GM12864 (cell line): ENCODE measurements around the gene MSMP.

Experiments used
- DNase-seq: peaks from one replicate; pipeline ENCODE4 v3.0.0-alpha.2; 2011; ENCODE audit warnings: low read depth
- H3K4me3 ChIP-seq: 2 replicates; pipeline ENCODE4 v1.5.1; 2011; ENCODE audit warnings: mild to moderate bottlenecking, low read depth, low read length, control low read depth
- CTCF ChIP-seq: IDR thresholded peaks from 2 replicates; pipeline ENCODE4 v1.5.1; 2011; ENCODE audit warnings: low read depth, mild to moderate bottlenecking, moderate library complexity, low read length, control low read depth, inconsistent platforms; ENCODE audit errors: missing control alignments

Gene MSMP

DNA sequence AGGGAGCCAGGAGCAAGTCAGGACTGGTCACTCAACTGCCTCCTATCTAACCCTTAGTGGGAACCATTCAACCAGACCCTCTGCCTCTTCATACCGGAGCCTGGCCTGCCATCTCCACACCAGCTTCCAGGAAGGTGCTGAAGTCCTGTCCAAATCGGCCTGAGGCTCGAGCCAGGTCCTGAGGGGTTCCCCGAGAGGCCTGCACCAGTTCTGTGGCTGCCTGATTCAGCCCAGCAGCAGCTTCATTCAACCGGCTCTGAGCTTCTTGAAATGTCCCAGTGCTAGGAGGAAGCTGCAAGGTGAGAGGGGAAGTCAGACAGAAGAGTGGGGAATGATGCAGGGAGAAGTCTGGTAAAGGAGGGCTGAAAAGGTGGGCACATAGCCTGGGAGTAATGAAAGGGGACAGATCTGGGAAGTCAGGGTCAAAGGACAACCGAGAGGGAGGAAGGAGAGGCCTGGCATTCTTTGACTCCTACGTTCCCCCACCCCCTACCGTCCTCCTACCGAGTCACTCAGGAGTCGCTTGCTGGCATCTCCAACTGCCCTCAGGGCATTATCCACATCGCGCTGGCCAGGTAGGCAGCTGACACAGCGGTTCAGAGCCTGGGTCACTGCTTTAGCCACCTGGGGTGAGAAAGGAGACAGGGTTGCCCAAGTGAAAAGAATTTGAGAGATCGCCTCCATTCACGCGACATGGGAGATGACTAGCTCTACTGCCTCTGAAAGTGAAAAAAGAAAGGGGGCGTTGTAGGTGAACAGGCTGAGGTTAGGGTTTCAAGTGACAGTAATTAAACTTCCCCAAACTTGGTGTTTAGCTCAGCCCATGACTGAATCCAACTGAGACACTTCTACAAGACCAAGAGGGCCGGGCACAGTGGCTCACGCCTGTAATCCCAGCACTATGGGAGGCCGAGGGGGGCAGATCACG is 42.3 kb downstream of the MSMP start:
- no peak for TF ChIP-seq CTCF
- H3K4me3 ChIP-seq, result no peak overlapping the region
- DNase-seq, result no peak

DNA sequence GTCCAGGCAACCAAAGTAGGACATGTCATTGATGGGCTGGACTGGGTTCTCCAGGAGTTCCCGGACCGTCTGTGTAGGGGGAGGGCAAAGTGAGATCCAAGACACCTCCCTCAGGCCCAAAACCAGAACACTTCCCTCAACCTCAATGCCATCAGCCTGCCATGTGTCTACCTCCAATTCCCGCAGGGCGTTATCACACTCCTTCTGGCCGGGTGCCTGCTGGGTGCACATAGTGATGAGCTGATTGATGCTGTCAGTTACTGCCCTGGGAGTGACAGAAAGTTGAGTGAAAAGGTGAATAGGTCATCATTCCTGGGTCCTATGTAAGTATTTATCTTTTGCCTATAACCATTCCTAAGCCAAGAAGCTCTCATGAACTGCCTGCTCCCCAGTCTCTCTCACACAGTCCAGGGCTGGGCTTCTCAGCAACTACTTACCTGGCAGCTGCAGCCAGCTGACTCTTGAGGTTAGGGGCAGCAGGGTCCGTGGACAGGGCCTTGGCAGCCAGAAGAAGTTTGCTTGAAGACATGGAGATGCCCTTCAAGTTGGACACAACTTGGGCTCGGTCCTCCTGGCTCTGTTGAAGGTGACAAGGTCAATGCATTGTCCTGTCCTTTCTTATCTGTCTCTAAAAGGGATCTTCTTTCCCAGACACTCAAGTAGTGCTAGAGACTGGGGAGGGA is 43.1 kb downstream of the MSMP start:
- DNase-seq, result no peak
- TF ChIP-seq CTCF, result no peak
- no peak overlapping the region for H3K4me3 ChIP-seq

GRCh38 chr9:35708146-35708545 is 45.9 kb downstream of the MSMP start:
- DNase-seq, result no peak
- no peak for TF ChIP-seq CTCF
- H3K4me3 ChIP-seq, result no peak overlapping the region

- H3K4me3 ChIP-seq, result no peak overlapping the region
- no peak for TF ChIP-seq CTCF
- DNase-seq, result no peak
Observed at GRCh38 chr9:35706951-35707350, 47.1 kb downstream of the MSMP start.

DNA sequence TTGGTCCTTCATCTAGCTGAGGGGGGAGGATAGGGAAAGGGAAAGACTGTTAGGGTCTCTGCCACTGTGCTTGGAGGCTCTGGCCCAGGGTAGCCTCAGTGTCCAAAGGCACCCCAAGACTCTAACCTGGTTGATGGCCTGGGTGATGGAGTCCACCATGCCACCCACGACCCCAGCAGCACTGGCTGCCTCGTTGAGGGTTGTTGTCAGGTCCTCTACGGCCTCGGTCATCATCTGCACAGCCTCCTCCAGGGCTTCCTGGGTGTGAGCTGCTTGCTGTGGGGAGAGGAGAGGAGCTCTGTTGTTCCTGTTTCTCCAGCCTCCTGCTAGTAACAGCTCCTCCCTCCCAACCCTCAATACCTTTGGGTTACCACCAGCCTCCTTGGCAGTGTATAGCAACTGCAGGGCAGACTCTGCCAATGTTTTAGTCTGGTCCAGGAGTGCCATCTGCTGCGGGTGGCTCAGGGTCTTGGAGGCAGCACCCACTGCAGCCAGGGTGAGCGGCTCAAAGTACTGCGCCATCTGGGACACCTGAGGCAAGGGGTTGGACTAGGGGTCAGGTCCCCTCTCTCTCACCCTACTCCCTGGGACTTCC is 48.1 kb downstream of the MSMP start:
- no peak overlapping the region for H3K4me3 ChIP-seq
- no peak for DNase-seq
- no peak for TF ChIP-seq CTCF

GRCh38 chr9:35705372-35705771 is 48.7 kb downstream of the MSMP start:
- no peak for TF ChIP-seq CTCF
- DNase-seq, result no peak

More at GRCh38 chr9:35705372-35705771, 48.7 kb downstream of the MSMP start:
- no peak overlapping the region for H3K4me3 ChIP-seq
